ENCODE measurements around the gene PRKCI.

Gene PRKCI

DNA sequence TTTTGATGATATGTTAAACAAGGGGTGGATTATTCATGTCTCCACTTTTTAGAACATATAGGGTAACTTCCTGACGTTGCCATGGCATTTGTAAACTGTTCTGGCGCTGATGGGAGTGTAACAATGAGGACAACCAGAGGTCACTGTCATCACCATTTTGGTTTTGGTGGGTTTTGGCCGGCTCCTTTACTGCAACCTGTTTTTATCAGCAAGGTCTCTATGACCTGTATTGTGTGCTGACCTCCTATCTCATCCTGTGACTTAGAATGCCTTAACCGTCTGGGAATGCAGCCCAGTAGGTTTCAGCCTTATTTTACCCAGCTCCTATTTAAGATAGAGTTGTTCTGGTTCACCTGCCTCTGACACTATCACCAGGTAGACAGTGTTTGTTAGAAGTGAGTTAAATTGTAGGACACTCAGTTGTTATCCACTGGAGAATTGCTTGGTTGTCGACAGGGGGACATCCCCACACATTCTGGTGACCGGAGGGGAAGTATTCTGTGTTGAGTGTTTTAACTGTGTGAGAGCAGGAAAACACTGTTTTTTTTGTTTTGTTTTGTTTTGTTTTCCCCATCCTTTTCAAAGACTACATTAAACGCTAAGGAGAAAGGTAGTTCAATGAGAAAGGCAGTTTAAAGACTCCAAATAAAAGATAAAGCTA, 98.4 kb downstream of the PRKCI start:
- no peak overlapping the region for H3K4me3 ChIP-seq (ENCODE audit: low read depth, low read length)
- no peak for TF ChIP-seq MYC (IDR thresholded peaks at IDR 0.05; ENCODE audit: low read depth, low read length)
- no peak for TF ChIP-seq MAX (IDR thresholded peaks at IDR 0.05; ENCODE audit: low read depth, low read length)
- no peak for TF ChIP-seq CTCF (IDR thresholded peaks at IDR 0.05; ENCODE audit: low read depth, low read length)
- TF ChIP-seq POLR2A (IDR thresholded peaks at IDR 0.05; ENCODE audit: extremely low read depth, insufficient read length) = no peak
- DNase-seq (ENCODE audit: low read depth) = no peak

DNA sequence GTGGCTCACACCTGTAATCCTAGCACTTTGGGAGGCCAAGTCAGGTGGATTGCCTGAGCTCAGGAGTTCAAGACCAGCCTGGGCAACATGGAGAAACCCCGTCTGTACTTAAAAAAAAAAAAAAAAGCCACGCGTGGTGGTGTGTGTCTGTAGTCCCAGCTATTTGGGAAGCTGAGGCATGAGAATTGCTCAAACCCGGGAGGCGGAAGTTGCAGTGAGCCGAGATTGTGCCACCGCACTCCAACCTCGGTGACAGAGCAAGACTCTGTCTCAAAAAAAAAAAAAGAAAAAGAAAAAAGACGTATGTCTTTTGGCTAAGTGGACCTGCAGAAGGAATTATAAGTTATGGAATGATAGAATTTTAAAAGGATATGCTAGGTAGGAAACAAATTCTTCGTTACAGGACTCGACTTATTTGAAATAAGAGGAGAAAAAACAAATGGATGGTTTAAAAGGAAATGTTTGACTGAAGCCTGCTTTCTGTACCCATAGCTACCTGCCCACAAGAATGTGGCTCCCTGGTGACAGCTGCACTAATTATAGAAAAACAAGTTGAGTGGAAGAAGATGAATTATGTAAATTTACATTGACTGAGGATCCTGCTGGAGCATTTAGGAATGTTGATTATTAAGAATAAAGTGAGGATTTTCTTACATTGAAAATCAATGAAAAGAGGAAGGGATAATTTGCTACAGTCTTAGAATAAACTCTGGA, 99.3 kb downstream of the PRKCI start:
- DNase-seq (ENCODE audit: low read depth) = no peak
- TF ChIP-seq MAX (IDR thresholded peaks at IDR 0.05; ENCODE audit: low read depth, low read length) (no peak), CTCF (IDR thresholded peaks at IDR 0.05; ENCODE audit: low read depth, low read length) (no peak), MYC (IDR thresholded peaks at IDR 0.05; ENCODE audit: low read depth, low read length) (no peak), POLR2A (IDR thresholded peaks at IDR 0.05; ENCODE audit: extremely low read depth, insufficient read length) (no peak)
- H3K4me3 ChIP-seq (ENCODE audit: low read depth, low read length) = no peak overlapping the region

- no peak for DNase-seq (ENCODE audit: low read depth)
- TF ChIP-seq MAX (IDR thresholded peaks at IDR 0.05; ENCODE audit: low read depth, low read length) (no peak), MYC (IDR thresholded peaks at IDR 0.05; ENCODE audit: low read depth, low read length) (no peak), CTCF (IDR thresholded peaks at IDR 0.05; ENCODE audit: low read depth, low read length) (no peak), POLR2A (IDR thresholded peaks at IDR 0.05; ENCODE audit: extremely low read depth, insufficient read length) (no peak)
- no peak overlapping the region for H3K4me3 ChIP-seq (ENCODE audit: low read depth, low read length)
These were observed 100.5 kb downstream of the PRKCI start for GRCh38 chr3:170322566-170323269.

DNA sequence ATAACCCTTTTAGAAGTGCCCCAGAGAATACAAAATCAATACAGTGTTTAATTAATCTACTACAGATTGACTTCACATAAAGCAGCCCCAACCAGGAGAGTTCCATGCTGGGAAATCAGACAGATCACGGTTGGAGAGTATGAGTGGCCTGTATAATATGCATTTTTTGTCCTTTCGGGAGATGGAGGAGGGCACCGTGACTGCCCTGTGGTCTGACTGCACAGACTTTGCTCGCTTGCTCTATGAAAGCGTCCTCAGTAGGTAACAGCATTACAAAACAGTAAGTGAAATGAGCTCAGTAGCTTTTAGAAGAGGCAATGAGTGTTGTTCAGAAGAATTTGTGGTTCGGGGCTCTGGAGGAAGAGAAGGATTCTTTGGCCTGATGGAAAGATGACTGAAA, 101.1 kb downstream of the PRKCI start:
- TF ChIP-seq MAX (IDR thresholded peaks at IDR 0.05; ENCODE audit: low read depth, low read length) (no peak), MYC (IDR thresholded peaks at IDR 0.05; ENCODE audit: low read depth, low read length) (no peak), POLR2A (IDR thresholded peaks at IDR 0.05; ENCODE audit: extremely low read depth, insufficient read length) (no peak), CTCF (IDR thresholded peaks at IDR 0.05; ENCODE audit: low read depth, low read length) (no peak)
- DNase-seq (ENCODE audit: low read depth) = no peak
- H3K4me3 ChIP-seq (ENCODE audit: low read depth, low read length) = no peak overlapping the region

DNA sequence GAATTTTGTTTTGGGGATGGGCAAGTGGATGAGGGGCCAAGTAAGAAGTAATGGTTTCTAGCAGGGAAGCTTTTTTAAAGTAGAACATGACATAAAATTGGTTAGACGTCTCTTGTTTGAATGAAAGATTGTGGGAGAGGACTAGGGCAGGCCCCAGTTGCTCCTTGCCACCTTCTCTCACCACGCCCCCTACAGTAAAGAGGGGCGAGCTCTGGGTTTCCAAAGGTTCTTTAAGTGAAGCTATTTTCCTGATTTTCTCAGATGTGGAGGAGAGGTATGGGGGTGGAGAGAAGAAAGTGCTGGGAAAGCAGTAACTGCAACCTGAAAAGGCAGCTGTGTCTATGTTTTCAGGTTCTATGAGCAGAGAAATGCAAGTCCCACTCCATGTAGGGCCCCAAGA, 102.7 kb downstream of the PRKCI start:
- DNase-seq (ENCODE audit: low read depth) = no peak
- no peak overlapping the region for H3K4me3 ChIP-seq (ENCODE audit: low read depth, low read length)
- TF ChIP-seq POLR2A (IDR thresholded peaks at IDR 0.05; ENCODE audit: extremely low read depth, insufficient read length) (no peak), MAX (IDR thresholded peaks at IDR 0.05; ENCODE audit: low read depth, low read length) (no peak), CTCF (IDR thresholded peaks at IDR 0.05; ENCODE audit: low read depth, low read length) (no peak), MYC (IDR thresholded peaks at IDR 0.05; ENCODE audit: low read depth, low read length) (no peak)

All from NB4 (cell line).